Activated CD4-positive, CD25-positive, alpha-beta regulatory T cell treated with anti-CD3 and anti-CD28 coated beads, Interleukin-2, amount 50 U/mL, for 16 hours (primary cell): ENCODE results near the gene MAP3K5.

ENCODE experiments used
- DNase-seq: peaks from one replicate; pipeline ENCODE4 v3.0.0-alpha.2; 2020; ENCODE audit warnings: low read depth, low spot score

The MAP3K5 gene

DNA sequence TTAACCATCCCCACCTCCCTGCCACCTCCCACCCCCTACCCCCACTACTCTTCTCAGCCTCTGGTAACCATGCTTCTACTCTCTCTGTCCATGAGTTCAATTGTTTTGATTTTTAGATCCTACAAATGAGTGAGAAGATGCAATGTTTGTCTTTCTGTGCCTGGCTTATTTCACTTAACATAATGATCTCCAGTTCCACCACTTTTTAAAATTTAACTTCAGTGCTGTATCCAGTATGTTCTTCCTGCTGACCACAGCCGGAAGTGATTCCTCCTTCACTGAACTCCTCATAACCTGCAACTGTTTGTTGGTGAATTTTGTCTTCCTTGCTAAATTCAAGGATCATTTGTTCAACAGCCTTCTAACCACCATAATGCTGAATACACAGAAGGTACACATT is 245.9 kb downstream of the MAP3K5 start:
- DNase-seq = no peak

DNA sequence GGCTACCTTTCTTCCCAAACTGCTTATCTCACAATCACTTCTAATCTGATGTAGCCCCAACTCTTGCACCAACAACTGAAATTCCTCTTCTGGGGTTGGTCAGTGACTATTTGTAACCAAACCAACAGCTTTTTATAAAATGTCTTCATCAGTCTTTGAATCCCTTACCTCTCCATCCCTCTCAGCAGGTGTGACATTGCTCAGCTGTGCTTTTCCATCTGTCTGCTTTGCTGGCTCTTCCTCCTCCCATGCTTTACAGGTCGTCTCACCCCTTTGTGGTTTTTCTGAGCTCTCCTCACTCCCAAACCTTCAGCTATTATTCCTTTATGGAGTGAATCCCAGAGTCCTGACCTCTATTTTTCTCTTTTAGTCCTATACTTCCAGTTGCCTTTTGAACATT is 248.0 kb downstream of the MAP3K5 start:
- no peak for DNase-seq

DNA sequence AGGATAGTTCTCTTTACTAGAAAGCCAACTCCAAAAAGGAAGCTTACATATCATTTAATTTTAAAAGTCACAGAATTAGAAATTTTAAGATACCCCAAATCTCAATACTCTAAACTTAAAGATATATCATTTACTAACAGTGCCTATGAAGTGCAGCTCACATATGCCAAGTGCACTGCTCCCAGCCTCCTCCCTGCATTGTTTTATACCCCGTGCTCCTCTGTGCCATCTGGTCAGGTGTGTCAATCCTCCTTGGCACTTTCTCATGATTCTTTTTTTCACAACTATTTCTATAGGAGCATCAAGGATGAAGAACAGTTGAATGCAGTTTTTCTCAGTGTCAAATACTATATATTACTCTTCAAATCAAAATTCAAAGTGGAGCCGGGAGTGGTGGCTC is 250.9 kb downstream of the MAP3K5 start:
- DNase-seq = no peak

DNA sequence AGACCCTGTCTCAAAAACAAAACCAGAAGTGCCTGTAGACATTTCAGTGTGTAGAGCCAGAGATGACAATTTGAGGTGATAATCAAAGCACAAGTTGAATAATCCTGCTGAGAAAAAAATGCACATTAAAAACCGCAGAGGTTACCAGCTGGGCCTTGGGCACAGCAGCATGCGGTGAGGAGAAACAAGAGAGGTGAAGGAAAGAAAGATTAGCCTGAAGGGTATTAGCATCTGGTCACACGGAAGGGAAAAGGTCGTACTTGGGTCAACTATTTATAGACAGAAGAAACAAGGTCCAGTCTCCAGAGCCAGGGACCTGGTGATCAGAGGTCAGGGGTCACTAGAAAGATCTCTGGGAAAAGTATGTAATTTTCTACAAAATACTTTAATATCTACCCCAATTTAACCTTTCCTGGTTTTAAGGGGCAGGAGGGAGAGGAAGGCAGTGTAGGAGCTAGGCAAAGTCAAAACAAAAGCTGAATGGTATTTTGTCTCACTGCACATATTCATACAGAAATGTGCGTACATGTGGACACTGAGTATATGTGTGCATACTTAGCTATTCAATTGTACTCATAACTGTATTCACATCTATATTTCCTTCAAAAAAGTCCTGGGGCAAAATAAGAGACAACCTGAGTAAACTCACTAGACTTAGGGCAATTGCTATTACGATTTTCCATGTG is 252.2 kb downstream of the MAP3K5 start:
- no peak for DNase-seq

DNA sequence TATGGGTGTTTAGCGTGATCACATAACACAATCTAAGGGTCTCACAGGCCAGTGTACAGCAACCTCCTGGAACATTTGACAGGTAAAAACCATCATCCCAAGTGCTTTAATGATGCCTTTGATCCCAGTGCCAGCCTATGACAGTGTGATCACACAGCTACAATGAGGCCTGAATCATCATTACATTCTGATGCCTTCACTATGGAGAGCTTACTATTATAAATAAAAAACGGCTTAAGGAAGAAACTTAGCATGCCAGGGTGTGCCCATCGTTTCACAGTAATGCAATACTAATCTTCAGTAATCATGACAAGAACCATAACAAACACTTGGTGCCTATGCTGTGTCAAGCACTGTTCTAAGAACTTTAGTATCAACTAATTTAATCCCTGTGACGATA is 253.4 kb downstream of the MAP3K5 start:
- DNase-seq = no peak

DNA sequence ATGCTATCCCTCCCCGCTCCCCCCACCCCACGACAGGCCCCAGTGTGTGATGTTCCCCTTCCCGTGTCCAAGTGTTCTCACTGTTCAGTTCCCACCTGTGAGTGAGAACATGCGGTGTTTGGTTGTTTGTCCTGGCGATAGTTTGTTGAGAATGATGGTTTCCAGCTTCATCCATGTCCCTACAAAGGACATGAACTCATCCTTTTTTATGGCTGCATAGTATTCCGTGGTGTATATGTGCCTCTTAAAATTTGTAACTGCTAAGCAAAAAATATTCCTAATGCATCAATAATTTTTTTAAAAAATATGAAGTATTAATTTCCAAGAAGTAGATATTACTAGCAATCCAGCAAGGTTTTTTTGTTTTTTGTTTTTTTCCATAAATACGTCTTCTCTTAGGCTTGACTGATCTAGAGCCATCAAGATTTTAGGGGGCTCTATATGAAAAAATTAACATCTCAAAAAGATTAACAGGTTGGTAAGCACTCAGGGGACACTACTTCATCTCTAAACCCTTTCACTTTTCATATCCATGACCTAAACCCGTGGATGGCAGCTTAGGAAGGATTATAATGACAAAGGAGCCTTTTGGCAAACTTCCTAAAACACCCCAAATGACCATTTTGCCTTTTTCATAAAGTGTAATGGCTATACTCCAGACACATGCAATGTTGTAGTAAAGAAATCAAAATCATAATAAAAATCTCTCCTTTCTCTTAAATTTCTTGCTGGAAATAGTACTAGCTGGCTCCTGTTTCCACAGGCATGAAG is 256.2 kb downstream of the MAP3K5 start:
- no peak for DNase-seq

DNA sequence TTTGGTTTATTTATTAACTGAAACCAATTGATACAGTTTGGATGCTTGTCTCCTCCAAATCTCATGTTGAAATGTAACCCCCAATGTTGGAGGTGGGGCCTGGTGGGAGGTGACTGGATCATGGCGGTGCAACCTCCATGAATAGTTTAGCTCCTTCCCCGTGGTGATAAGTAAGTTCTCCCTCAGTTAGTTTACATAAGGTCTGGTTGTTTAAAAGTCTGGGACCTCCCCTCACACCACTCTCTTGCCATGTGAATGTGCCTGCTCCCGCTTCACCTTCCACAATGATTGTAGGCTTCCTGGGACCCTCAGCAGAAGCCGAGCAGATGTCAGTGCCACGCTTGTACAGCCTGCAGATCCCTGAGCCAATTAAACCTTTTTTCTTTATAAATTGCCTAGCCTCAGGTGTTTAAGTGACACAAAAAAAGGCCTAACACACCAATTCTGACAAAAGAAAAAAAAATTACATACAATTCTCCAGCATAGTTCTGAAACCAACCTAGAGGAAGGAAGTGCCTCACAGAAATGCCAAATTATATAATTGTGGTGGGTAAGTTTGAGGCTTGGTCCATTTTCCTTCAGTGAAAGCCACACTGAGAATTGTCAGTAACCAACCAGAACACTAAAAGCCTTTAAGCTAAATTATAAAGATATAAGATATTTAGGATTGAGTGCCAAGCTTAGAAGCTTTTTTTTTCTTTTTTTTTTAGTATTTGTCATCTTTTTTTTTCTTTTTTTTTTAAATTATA is 257.1 kb downstream of the MAP3K5 start:
- DNase-seq = no peak

DNA sequence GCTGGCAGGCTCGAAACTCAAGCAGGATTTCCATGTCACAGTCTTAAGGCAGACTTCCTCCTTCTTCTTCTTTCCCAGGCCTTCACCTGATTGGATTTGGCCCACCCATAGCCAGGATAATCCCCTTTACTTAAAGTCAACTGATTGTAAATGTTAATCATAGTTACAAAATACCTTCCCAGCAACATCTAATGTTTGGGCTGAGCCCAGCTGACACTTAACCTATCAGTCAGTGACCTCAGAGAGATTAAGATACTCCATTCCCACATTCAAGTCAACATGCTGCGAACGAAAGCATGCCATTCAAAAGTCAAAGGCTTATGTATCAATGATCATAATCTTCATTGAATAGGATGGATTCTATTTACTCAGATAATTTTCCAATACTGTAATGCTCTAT is 258.0 kb downstream of the MAP3K5 start:
- DNase-seq = no peak

DNA sequence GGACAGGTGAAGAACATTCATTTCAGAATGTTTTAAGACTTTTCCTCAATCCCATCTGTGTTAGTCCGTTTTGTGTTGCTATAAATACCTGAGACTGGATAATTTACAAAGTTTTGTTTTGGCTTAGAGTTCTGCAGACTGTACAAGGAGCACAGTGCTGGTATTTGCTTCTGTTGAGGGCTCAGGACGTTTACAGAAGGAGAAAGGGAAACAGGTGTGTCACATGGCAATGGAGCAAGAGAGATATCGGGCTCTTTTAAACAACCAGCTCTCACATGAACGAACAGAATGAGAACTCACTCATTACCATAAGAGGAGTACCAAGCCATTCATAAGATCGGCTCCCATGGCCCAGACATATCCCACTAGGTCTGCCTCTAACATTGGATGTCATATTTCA is 258.8 kb downstream of the MAP3K5 start:
- no peak for DNase-seq

DNA sequence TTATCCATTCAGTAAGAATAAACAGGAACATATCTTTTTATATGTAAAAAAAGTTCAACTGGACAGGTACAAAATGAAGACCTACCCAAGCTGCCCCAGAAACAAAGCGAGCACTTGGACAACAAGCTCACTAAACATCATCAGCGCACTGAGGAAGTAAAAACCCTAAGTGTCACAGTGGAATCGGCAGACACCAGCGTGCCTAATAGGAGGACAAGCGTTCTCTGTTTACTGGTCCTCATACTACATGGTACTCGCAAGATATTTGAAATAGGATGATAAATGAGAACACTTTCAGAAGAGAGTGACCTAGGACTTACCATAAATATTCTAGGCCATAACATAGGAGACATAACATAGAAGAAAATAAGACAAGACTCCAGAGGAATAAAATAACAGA is 260.2 kb downstream of the MAP3K5 start:
- no peak for DNase-seq

DNA sequence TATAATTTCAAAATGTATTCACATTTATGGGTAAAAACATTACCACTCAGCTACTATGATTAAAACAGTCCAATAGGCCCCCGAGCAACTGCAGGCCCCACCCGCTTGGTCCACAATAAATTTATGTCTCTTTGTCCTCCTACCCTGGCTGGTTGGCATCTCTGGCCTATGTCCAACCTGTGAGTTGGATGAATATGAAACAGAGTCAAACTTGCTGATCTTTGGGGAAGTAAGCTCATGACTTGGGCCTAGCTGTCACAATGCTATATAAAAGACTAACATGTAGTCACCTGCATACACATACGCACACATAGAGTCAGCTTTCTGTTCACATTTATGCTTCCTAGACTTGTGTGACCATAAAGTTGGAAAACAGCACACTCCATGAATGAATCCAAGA is 262.6 kb downstream of the MAP3K5 start:
- no peak for DNase-seq

DNA sequence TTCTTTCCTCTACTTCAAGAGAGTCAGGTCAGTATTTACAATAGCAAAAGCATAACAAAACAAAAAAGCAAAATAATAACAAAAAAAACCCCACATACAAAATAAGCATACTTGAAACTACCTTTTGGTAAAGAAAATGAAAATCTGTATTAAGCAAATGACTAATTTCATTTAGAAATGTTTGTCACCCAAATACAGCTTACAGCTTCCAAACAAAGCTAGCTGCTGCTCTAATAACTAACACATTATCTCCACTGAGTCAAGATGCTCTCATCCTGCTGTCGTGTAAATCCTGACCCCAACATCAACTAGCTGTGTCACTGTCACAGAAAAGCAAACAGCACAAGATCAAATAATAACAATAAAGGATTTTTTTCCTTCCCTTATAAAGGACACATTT is 263.8 kb downstream of the MAP3K5 start:
- no peak for DNase-seq

DNA sequence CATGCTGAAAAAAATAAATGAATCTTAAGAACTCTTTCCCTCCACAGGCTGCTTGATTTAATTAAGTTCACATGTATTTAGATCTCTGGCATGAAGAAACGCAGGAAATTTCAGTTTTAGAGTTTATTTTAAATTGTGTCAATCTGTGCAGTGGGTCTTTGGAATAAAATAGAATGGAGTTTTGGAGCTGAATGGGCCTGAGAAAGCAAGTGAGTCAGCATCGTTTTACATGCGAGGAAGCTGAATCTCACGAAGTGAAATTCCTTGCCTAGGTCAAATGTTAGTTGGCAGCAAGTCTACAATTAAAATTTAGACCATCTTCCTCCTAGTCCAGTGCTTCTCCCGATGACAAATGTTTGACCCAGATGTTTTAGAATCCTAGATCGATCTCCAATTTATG is 264.4 kb downstream of the MAP3K5 start:
- no peak for DNase-seq

DNA sequence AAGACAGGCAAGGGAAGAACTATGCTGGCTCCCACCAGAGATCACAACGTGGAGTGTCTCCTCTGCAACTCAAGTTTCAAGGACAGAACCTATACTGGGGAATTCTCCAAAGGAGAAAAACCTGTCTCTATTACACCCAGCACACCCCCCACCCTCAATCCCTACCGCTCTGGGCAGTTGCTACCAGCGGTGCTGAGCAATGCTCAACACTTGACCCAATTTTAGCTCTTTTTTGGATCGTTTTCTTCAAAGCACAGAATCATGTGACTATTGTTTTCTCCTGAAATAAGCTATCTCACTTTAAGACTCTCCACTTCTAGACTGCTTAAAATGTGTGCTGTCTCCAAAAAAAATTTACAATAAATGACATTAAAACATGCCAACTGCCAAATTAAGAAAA is 265.3 kb downstream of the MAP3K5 start:
- DNase-seq = no peak

DNA sequence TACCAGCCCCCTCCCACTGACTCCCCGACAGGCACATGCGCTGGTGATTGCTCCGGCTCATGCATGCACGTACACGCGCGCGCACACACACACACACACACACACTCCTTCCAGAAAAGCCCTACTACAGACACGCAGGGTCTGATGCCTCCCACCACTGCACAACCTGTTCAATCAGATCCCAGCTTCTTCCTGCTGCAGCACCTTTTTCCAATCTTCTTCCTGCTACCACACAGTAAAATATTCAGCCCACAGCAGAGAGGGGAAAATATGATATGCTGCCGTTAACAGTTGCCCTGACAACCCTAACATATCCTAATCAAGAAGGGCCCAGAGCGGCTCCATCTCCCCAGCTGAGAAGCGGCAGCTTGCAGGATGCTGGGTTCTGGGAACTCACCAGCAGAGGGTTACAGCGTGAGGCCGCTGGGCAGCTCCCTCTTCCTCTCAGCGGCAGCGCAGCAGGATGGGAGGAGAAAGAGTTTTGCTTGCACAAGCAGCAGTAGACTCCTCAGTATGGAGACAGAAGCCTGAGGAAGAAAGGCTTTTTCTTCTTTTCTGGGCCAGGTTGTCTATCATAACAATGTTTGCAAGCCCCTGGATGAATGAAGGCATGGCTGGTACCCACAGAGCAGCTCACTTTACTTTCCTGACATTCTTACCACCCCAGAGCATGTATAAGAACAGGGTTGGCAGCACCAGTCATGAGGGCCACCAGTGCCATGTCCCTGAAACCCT is 265.9 kb downstream of the MAP3K5 start:
- no peak for DNase-seq

DNA sequence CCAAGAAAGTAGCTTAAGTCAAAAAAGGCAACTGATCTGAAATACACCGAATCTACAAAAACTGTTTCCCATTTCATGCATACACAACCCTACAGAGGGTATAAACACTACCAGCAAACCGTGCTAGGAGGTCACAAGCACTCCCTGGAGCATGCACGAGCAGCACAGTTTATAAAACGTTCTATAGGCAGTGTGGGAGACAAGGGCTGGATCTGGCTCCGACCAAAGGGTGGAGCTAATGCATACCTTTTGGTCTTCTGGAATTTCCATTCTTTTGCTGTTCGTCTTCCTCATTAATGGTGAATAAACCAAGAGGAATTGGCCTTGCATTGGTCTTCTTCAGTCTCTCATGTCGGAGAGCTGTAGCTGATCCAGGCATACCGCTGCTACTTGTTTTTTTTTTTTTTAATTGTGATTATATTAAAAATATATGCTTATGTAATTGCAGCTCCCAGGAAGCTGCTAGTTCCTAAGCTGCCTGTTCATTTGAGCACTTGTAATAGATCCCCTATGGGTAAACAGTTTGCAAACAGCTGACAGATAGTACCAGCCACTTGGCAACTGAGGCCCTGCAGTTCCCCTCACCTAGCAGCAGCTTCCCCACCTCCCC is 266.6 kb downstream of the MAP3K5 start:
- no peak for DNase-seq

DNA sequence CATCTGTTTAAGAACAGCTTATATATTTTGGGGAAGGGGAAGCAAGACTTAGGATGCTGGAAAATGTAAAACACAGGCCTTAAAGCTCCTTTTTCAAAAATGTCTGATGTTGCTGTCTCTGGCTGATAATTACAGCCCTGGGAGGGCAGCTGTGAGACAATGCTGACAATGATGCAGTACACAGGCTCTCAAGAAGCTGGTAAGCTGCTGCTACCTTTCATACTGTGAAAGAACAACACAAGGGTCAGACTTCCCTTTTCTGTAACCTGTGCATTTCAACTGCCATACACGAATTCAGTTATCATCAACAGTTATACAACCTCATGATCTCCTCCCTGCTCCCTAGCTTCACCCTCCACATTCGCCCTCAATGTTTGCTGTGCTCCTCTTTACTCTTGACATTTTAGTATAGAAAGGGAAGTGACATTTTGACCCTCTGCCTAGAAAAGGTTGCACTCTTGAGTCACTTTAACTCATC is 267.3 kb downstream of the MAP3K5 start:
- no peak for DNase-seq

DNA sequence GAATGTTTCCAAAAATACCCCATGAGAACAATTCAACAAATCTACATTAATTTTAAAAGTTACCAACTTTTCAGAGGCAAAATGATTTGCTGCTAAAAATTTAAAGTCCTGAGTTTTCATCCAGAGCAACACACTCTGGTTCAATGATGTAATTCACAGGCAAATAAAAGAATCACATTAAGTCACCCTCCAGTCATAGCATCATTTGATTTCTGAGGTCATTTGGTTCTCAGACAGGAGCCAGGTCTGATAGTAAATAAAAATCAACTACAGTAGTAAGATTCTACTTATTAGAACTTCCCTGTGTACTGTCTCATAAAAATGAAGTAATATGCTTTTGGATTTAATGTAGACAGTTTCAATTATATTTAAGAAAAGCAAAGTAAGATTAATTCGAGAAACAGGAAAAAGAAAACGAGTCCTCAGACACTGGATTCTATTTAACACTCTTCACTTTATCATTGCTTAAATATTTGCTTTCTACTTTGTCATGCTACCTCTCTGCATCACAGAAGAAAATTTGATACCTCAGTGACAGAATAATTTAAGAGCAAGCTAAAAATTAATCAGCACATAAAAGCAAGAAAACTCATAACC is 267.8 kb downstream of the MAP3K5 start:
- no peak for DNase-seq

DNA sequence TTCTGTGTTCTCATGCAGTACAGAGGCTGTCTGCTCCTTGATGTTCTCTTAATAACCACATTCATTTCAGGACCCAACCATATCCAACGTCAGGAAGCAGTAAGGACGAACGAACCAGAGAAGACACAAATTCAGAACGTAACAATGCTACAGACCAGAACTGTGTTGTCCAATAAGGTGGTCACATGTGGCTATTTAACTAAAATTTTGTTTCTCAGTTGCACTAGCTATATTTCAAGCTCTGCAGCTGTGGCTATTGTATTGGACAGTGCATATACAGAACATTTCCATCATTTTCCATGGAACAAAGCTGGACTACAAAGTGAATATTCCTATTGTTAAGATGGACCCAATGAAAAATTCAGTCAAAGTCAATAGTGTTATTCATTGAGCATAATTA is 269.1 kb downstream of the MAP3K5 start:
- no peak for DNase-seq

DNA sequence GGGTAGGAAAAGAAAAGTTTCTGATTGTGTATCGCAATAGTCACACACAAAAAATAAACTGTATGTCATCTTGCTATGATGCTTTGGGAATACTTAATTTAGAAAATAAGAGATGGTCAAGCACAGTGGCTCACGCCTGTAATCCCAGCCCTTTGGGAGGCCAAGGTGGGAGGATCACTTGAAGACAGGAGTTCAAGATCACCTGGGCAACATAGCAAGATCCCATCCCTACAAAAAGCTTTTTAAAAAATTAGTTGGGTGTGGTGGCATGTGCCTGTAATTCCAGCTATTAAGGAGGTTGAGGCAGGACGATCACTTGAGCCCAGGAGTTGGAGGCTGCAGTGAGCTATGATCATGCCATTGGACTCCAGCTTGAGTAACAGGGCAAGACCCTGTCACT is 269.6 kb downstream of the MAP3K5 start:
- DNase-seq = no peak

DNA sequence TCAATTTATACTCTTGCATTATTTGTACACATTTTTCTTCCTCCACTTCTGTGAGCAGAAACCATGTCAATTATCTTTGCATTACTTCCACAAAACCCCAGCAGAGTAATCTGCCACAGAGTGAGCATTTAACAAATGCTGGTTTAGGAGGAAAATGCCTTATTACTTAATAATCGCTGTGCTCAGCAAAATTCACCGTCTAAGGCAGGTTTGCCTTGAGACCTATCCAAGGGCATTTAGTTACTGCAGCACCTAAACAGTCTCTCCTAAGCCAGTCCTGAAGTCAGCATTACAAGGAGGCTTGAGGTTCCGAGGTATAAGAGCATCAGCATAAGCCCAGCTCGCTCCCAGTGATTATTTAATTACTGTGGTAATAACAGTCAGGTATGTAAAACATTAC is 270.4 kb downstream of the MAP3K5 start:
- no peak for DNase-seq
